GM12874 (cell line): ENCODE results near the gene HEXD.

Experiments
- TF ChIP-seq, protein P1 (sequence below): IDR thresholded peaks from 2 replicates; pipeline ENCODE4 v1.5.1; 2011; ENCODE audit warnings: low read depth, mild to moderate bottlenecking, control low read depth, low read length, moderate library complexity; ENCODE audit not compliant: insufficient read depth

The HEXD gene

DNA sequence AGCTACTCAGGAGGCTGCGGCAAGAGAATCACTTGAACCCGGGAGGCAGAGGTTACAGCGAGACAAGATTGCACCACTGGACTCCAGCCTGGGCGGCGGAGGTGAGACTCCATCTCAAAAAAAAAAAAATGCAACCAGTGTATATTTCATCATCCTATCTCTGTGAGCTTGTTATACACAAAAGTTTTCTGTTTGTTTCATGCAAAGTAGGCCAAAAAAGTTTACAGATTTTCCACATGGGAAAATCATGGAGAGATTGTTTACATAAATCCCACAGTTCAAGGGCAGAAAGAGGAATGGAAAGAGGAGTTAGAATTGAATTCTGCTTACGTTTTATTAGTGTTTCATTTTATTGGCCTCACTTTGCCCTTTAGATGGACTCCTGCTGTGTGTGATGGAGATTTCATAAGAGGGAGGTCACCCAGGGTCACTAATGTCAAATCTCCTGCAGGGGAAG, 65.1 kb downstream of the HEXD start:
- TF ChIP-seq, protein P1, sequence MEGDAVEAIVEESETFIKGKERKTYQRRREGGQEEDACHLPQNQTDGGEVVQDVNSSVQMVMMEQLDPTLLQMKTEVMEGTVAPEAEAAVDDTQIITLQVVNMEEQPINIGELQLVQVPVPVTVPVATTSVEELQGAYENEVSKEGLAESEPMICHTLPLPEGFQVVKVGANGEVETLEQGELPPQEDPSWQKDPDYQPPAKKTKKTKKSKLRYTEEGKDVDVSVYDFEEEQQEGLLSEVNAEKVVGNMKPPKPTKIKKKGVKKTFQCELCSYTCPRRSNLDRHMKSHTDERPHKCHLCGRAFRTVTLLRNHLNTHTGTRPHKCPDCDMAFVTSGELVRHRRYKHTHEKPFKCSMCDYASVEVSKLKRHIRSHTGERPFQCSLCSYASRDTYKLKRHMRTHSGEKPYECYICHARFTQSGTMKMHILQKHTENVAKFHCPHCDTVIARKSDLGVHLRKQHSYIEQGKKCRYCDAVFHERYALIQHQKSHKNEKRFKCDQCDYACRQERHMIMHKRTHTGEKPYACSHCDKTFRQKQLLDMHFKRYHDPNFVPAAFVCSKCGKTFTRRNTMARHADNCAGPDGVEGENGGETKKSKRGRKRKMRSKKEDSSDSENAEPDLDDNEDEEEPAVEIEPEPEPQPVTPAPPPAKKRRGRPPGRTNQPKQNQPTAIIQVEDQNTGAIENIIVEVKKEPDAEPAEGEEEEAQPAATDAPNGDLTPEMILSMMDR = no peak

DNA sequence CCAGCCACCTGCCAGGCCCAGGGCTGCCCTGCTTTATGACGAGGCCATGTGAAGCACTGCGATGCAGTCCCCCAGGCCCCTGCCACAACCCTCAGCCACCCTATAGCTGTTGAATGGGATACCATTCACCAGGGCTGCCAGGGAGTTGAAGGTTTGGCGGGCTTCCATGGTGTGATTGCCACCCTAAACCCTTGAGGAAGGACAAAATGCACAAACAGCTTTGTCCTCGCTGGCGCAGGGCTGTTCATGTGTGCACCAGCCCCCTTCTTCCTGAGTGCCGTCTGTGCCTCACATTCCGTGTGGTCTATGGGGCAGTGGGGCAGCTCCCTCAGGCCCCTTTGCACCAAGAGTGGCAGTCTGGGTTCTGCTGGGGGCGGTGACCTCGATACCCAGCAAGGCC, 65.7 kb downstream of the HEXD start:
- TF ChIP-seq, protein P1 = no peak

DNA sequence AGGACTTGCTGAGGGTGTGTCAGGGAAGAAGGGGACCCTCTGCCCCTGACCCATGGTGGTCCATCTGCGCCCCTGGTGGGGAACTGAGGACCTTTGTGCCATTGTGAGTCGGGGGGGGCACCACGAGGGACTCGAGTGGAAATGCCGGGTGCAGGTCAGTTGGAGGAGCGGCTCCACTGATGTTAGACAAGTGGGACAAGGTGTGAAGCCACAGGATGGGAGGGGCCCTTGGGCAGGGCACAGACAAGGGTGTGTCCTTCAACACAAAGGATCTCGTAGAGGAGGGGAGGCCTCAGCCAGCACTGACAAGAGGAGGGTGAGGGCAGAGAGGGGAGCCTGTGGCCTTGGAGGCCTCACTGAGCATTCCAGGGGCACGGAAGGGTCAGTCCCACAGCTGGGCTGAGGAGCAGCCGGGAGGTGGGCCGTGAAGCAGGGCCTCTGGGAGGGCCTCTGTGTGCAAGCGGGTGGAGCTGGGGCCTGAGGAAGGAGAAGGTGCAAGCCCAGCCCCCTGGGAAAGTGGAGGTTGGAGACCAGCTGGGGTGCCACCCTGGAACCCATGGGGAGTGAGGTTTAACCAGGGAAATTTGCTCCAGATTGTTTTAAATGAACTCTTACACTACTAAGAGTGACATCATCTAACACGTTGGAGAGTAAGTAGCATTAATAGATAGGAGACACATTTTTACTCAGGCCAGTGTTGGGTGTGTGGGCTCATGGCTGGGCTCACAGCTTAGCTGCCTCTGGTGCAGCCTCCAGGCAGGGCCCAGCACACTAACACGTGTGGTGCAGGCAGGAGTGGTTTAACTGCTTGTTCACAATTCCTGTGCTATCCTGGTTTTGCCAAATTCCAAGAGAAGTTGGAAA, 68.3 kb downstream of the HEXD start:
- TF ChIP-seq, protein P1 = no peak

DNA sequence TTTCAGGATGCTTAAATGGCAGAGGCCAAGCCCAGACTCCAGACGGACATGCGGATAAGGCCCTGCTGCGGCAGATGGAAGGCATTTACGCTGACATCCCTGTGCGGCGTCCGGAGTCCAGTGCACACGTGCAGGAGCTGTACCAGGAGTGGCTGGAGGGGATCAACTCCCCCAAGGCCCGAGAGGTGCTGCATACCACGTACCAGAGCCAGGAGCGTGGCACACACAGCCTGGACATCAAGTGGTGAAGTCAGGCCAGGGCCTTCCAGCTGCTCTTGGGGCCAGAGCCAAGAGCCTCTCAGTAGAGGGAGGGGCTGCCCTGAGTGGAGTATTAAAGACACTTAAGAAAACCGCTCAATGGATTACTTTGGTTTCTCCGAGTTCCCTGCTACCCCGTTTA, 69.8 kb downstream of the HEXD start:
- TF ChIP-seq, protein P1 = no peak

DNA sequence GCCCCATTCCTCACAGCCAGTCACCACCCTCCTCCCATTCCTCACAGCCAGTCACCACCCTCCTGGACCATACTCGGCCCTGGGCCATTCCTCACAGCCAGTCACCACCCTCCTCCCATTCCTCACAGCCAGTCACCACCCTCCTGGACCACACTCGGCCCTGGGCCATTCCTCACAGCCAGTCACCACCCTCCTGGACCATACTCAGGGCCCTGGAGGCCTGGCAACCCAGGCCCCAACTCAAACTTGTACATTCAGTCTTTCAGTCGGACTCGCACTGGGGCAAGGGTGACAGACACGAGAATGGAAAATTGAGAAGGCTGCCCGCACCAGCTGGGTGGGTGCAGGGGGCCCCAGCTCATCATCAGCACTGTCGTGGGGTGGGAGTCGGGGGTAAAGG, 71.0 kb downstream of the HEXD start:
- TF ChIP-seq, protein P1 = no peak

DNA sequence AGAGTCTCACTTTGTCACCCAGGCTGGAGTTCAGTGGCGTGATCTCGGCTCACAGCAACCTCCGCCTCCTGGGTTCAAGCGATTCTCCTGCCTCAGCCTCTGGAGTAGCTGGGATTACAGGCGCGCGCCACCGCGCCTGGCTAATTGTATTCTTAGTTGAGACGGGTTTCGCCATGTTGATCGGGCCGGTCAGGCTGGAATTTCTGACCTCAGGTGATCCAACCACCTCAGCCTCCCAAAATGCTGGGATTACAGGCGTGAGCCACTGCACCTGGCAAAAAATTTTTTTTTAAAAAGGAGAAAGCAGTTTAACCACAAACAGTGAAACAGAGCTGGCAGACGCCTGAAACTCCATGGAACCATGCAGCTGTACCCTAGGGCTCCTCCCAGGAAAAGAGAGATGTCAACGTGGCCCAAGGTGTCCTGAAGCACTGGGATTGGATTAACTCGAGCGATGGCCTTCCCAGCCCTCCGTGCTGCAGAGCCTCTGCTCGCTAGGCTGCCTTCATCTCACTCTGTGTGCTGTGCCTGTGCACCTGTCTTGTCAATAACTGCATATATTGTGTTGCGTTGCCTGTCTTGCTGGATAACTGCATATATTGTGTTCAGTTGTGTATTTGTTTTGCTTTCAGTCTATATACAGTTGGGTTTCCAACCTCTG, 71.8 kb downstream of the HEXD start:
- TF ChIP-seq, protein P1 = no peak

DNA sequence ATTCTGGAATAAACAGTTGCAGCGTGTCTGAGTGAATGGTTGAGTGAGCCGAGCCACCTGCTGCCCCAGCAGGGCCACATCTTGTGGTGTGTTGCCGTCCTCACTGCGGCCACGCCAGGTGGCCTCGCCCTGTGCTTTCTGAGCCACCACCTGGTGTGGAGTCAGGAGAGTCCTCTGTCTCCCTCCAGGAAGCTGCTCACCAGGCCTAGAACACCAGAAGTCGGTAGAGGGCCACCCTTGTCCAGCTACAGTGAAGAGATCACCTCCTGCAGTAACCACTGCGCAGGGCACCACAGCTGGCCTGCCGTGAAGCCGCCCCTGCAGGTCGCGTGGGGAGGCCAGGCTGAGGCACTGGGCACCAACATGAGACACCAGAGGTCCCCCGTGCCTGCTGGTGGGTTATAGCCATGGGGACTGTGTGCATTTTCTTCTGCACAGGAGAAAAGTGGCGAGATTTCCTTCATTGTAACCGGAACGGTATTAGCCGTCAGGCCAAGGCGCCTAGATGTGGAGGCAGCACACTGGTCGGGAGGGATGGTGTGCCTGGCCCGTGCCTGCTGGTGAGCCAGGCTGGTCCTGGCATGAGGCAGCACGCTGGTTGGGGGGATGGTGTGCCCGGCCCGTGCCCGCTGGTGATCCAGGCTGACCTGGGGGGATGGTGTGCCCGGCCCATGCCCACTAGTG, 72.5 kb downstream of the HEXD start:
- TF ChIP-seq, protein P1 = 0 out of 2 replicates have a peak, but pooled peaks have one; percentile 5
